ENCODE data around the gene TTC28.

- TF ChIP-seq, protein P1, sequence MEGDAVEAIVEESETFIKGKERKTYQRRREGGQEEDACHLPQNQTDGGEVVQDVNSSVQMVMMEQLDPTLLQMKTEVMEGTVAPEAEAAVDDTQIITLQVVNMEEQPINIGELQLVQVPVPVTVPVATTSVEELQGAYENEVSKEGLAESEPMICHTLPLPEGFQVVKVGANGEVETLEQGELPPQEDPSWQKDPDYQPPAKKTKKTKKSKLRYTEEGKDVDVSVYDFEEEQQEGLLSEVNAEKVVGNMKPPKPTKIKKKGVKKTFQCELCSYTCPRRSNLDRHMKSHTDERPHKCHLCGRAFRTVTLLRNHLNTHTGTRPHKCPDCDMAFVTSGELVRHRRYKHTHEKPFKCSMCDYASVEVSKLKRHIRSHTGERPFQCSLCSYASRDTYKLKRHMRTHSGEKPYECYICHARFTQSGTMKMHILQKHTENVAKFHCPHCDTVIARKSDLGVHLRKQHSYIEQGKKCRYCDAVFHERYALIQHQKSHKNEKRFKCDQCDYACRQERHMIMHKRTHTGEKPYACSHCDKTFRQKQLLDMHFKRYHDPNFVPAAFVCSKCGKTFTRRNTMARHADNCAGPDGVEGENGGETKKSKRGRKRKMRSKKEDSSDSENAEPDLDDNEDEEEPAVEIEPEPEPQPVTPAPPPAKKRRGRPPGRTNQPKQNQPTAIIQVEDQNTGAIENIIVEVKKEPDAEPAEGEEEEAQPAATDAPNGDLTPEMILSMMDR (IDR thresholded peaks at IDR 0.05): no peak
- TF ChIP-seq POLR2A (IDR thresholded peaks at IDR 0.05): no peak
Measured at GRCh38 chr22:28563636-28564035, 116.0 kb downstream of the TTC28 start.

Data from heart left ventricle (tissue), 13 donors.